Ascending aorta (tissue), 2 donors: ENCODE measurements around the gene BCCIP. TPM values are rescaled to one million over a fixed set of nuclear protein-coding genes. Genes with fewer than 3 reads are reported as not detected.

ENCODE experiments used
- DNase-seq, 2 donors: peaks; one replicate each; pipeline ENCODE4 v3.0.0-alpha.2; 2019; ENCODE audit warnings: low spot score in 2 of 2
- H3K27ac ChIP-seq, 2 donors: fragments of 200-600 bp; sonication (generic); one replicate each; pipeline ENCODE4 v1.5.1; 2016 to 2017; ENCODE audit warnings: mild to moderate bottlenecking in 1 of 2
- H3K27me3 ChIP-seq: fragments of 200-600 bp; sonication (generic); one replicate; pipeline ENCODE4 v1.5.1; 2017
- H3K36me3 ChIP-seq, 2 donors: fragments of 200-600 bp; sonication (generic); one replicate each; pipeline ENCODE4 v1.5.1; 2016
- H3K4me1 ChIP-seq, 2 donors: fragments of 200-600 bp; sonication (generic); one replicate each; pipeline ENCODE4 v1.5.1; 2016 to 2017; ENCODE audit warnings: mild to moderate bottlenecking in 1 of 2
- H3K4me3 ChIP-seq, 2 donors: fragments of 200-600 bp; sonication (generic); one replicate each; pipeline ENCODE4 v1.5.1; 2016 to 2017; ENCODE audit warnings: mild to moderate bottlenecking in 1 of 2
- H3K9me3 ChIP-seq, 2 donors: fragments of 200-600 bp; sonication (generic); one replicate each; pipeline ENCODE4 v1.5.1; 2016
- intact Hi-C: fragments of 100-400 bp; cut with DNase I; formaldehyde crosslinking; loops from one replicate; pipeline ENCODE4 v1.15.1; 2023
- total RNA-seq: library from RNA; depleted of rRNA; stranded (reverse); fragments of >200 nt; gene quantifications from one replicate; pipeline ENCODE4 v1.1.0, GENCODE V29; 2016
- TF ChIP-seq, protein P1 (sequence below), 3 experiments: fragments of 200-600 bp in 2 of 3; fragments of 450-650 bp in 1 of 3; sonication (generic) in 2 of 3; IDR thresholded peaks; one replicate each; pipeline ENCODE4 v1.5.1; 2016 to 2019; ENCODE audit warnings: antibody characterized with exemption in 3 of 3, mild to moderate bottlenecking in 1 of 3, moderate library complexity in 1 of 3

BCCIP gene
- total RNA-seq, 1 donor from 2014 or later = 4.7 TPM

DNA sequence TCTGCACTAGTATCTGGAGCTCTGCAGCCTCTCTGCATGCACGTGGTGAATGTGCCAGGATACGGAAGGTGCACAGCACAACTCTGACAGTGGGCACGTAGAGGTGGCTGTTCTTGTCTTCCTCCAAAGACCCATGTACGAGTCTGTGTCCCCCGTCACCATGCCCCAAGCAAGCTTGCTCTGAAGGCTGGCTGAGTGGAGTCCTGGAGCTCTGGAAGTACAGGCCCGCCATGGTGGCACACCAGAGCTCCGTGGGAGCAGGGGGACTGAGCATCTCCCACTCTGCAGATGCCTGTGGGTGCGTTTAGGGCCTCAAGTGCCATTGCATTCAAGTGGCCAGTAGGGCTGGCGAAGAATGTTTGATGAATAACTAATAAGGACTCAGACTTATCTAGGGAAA is 17.1 kb downstream of the BCCIP start:
- H3K27ac ChIP-seq = no peak overlapping the region
- intact Hi-C loops = no loop called here
- no peak overlapping the region for H3K4me3 ChIP-seq
- no peaks in the 10 kb centered on the region for H3K4me1 ChIP-seq
- H3K9me3 ChIP-seq = no peaks in the 10 kb centered on the region
- no peaks in the 10 kb centered on the region for H3K27me3 ChIP-seq
- DNase-seq = no peak
- H3K36me3 ChIP-seq = peaks cover 51 to 69% of the 10 kb centered on the region in 2 donors
- TF ChIP-seq, protein P1, sequence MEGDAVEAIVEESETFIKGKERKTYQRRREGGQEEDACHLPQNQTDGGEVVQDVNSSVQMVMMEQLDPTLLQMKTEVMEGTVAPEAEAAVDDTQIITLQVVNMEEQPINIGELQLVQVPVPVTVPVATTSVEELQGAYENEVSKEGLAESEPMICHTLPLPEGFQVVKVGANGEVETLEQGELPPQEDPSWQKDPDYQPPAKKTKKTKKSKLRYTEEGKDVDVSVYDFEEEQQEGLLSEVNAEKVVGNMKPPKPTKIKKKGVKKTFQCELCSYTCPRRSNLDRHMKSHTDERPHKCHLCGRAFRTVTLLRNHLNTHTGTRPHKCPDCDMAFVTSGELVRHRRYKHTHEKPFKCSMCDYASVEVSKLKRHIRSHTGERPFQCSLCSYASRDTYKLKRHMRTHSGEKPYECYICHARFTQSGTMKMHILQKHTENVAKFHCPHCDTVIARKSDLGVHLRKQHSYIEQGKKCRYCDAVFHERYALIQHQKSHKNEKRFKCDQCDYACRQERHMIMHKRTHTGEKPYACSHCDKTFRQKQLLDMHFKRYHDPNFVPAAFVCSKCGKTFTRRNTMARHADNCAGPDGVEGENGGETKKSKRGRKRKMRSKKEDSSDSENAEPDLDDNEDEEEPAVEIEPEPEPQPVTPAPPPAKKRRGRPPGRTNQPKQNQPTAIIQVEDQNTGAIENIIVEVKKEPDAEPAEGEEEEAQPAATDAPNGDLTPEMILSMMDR (IDR thresholded peaks at IDR 0.05) = no peak

DNA sequence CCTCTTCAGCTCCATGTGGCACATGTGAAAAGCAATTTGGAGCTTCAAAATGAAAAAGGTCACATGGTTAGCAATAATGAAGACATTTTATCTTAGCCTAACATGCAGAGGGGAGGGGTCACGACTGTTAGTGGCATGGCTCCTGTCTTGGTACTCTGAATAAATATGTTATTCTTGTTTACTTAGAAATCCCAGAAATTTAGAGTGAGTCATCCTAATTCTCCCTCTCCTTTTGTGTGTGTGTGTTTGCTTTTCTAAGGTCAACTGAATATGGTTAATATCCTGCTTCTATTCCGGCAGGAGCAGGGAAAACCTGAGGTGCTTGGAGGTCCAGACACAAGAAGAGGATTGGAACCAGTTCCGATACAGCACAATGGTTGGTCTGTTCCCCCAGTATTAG is 17.6 kb downstream of the BCCIP start:
- Histone ChIP-seq H3K9me3 (no peaks in the 10 kb centered on the region), H3K27me3 (no peaks in the 10 kb centered on the region), H3K4me1 (no peaks in the 10 kb centered on the region), H3K36me3 (peaks cover 48 to 71% of the 10 kb centered on the region in 2 donors), H3K4me3 (no peak overlapping the region), H3K27ac (no peak overlapping the region)
- TF ChIP-seq, protein P1 (IDR thresholded peaks at IDR 0.05) = no peak
- intact Hi-C loops = no loop called here
- no peak for DNase-seq

GRCh38 chr10:125843603-125844329 is 20.4 kb downstream of the BCCIP start:
- intact Hi-C loops = no loop called here
- Histone ChIP-seq H3K4me3 (no peak overlapping the region), H3K36me3 (peaks cover 25 to 59% of the 10 kb centered on the region in 2 donors), H3K4me1 (no peaks in the 10 kb centered on the region), H3K9me3 (no peaks in the 10 kb centered on the region), H3K27ac (no peak overlapping the region), H3K27me3 (no peaks in the 10 kb centered on the region)
- TF ChIP-seq, protein P1 (IDR thresholded peaks at IDR 0.05) = no peak
- no peak for DNase-seq

- Histone ChIP-seq H3K4me3 (no peak overlapping the region), H3K27ac (no peak overlapping the region), H3K36me3 (peaks cover 18 to 59% of the 10 kb centered on the region in 2 donors), H3K27me3 (no peaks in the 10 kb centered on the region), H3K4me1 (no peaks in the 10 kb centered on the region), H3K9me3 (no peaks in the 10 kb centered on the region)
- DNase-seq = no peak
- intact Hi-C loops = no loop called here
- TF ChIP-seq, protein P1 (IDR thresholded peaks at IDR 0.05) = no peak
Observed at GRCh38 chr10:125844751-125845221, 21.4 kb downstream of the BCCIP start.

DNA sequence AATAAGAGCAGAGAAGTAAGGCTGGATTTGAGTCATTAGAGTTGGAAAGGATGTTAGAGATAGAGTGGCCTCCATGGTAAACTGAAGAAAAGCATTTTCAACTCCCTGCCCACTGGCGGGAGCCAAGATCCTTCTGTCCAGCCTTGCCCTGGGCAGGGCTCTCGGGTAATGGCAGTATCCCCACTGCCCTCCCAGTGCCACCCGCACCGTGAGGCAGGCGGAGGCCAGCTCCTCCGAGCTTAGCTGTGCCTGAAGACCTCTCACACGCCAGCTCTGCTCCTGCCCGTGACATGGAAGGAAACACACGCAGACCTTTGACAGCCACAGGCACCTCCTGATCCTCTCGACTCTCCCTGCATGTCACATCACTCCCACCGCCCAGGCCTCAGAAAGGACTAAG is 22.3 kb downstream of the BCCIP start:
- no peaks in the 10 kb centered on the region for H3K27me3 ChIP-seq
- no peak overlapping the region for H3K27ac ChIP-seq
- H3K36me3 ChIP-seq = peaks cover 12 to 59% of the 10 kb centered on the region in 2 donors
- DNase-seq = no peak
- no peaks in the 10 kb centered on the region for H3K9me3 ChIP-seq
- intact Hi-C loops = no loop called here
- H3K4me1 ChIP-seq = no peaks in the 10 kb centered on the region
- H3K4me3 ChIP-seq = no peak overlapping the region
- TF ChIP-seq, protein P1 (IDR thresholded peaks at IDR 0.05) = no peak
